VCaP (cell line): ENCODE results near the gene KCNJ6.
"Not testable (repeated sequence)": the region's sequence is repeated elsewhere in the genome, so short reads cannot be mapped to it uniquely, and the experiment has no call there.

ENCODE experiments used
- H3K27ac ChIP-seq: fragments of 450-650 bp; 2 replicates; pipeline ENCODE4 v1.5.1; 2017
- TF ChIP-seq, protein P1 (sequence below): fragments of 450-650 bp; conservative IDR thresholded peaks from 2 replicates; pipeline ENCODE4 v1.5.1; 2017; ENCODE audit warnings: mild to moderate bottlenecking, moderate library complexity

KCNJ6 gene

DNA sequence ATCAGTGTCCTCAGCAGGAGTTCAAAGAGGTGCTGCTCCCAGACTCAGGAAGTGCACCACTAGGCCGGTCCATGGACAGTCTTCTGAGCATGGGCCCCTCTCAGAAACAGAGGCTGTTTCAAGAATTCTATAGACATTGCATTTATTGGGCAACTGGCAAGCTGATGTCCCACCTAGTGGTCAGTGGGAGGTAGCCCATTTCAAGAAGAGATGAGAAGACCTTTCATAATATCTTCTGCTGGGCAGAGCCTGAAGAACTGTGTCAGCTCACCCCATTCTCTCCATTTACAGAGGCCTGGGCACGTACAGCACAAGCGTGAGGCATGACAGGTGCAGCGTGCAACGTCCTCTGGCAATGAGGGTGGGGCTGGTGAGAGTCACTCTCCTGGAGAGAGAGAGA lies 333.7 kb downstream of the KCNJ6 start:
- no peak overlapping the region for H3K27ac ChIP-seq
- TF ChIP-seq, protein P1, sequence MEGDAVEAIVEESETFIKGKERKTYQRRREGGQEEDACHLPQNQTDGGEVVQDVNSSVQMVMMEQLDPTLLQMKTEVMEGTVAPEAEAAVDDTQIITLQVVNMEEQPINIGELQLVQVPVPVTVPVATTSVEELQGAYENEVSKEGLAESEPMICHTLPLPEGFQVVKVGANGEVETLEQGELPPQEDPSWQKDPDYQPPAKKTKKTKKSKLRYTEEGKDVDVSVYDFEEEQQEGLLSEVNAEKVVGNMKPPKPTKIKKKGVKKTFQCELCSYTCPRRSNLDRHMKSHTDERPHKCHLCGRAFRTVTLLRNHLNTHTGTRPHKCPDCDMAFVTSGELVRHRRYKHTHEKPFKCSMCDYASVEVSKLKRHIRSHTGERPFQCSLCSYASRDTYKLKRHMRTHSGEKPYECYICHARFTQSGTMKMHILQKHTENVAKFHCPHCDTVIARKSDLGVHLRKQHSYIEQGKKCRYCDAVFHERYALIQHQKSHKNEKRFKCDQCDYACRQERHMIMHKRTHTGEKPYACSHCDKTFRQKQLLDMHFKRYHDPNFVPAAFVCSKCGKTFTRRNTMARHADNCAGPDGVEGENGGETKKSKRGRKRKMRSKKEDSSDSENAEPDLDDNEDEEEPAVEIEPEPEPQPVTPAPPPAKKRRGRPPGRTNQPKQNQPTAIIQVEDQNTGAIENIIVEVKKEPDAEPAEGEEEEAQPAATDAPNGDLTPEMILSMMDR, result peak; percentile 90

DNA sequence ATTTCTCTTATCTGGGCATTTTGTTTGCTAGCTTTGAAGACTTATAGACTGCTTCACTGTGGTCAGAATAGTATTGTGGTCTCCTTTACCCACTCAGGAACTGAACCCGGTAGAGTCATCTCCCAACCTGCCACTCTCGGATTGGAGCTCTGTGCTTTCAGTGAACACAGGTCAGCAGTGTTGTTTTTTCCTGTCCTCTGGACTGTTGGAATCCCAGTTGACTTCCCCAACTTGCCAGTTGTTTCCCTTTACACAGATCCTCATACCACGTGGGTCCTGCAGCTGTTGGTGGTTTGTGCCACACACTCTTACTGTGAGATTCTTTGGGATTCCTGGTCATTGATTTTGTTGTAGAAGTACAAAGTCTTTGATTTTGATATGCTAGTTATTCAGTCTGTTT lies 335.6 kb downstream of the KCNJ6 start:
- H3K27ac ChIP-seq, result no peak overlapping the region

DNA sequence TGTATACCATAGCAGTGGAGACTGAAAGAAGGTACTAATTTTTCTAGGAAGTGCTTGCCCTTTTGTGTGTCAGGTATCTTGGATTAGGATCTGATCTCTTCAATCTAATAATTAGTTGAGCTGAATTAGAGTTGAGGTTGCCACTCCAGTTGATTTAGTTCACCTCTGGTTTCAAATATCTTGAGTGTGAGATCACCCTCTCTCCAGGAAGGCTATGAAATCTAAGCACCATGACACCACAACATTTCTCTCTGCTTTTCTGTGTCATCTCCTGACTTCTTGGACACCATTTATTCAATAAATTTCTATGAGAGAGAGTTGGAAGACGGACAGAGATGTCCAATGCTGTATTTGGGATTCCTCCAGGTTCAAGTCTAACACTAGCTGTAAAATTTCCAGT lies 336.9 kb downstream of the KCNJ6 start:
- TF ChIP-seq, protein P1, result no peak
- no peak overlapping the region for H3K27ac ChIP-seq

More for the DNA sequence above, 335.6 kb downstream of the KCNJ6 start:
- TF ChIP-seq, protein P1, result no peak

- TF ChIP-seq, protein P1, result no peak
- no peak overlapping the region for H3K27ac ChIP-seq
Observed at GRCh38 chr21:37578471-37579126, 337.7 kb downstream of the KCNJ6 start.

GRCh38 chr21:37576929-37577328 lies 339.3 kb downstream of the KCNJ6 start:
- not testable (repeated sequence) for H3K27ac ChIP-seq

GRCh38 chr21:37575580-37575979 lies 340.7 kb downstream of the KCNJ6 start:
- no peak overlapping the region for H3K27ac ChIP-seq
- TF ChIP-seq, protein P1, result no peak

- TF ChIP-seq, protein P1, result no peak
- no peak overlapping the region for H3K27ac ChIP-seq
Observed at GRCh38 chr21:37574751-37575150, 341.5 kb downstream of the KCNJ6 start.

- TF ChIP-seq, protein P1, result no peak
- H3K27ac ChIP-seq, result no peak overlapping the region
Observed at GRCh38 chr21:37574316-37574715, 341.9 kb downstream of the KCNJ6 start.
